DND-41 (cell line): ENCODE results near the gene AATK.

Experiments
- CTCF ChIP-seq: IDR thresholded peaks from 2 replicates; pipeline ENCODE4 v1.5.1; 2012; ENCODE audit warnings: borderline replicate concordance, low read length, moderate library complexity, mild to moderate bottlenecking; ENCODE audit not compliant: poor library complexity, severe bottlenecking; ENCODE audit errors: extremely low read depth
- EZH2 ChIP-seq: IDR thresholded peaks from 3 replicates; pipeline ENCODE4 v1.6.1; 2012; ENCODE audit warnings: borderline replicate concordance, low read depth, mild to moderate bottlenecking, moderate library complexity, low read length, inconsistent platforms; ENCODE audit not compliant: severe bottlenecking

DNA sequence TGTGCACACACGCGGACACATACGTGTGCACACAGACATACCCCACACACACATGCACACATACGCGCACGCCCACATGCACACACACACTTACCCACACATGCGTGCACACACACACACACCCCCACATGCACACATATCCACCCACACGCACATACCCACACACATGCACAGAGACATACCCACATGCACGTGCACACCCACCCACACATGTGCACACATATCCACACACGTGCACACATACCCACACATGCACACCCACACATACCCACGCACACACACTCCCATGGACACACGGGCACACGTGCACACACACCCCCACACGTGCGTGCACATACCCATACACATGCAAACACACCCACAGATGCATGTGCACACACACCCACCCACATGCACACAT is 27.9 kb downstream of the AATK start:
- no peak for TF ChIP-seq CTCF
- no peak for TF ChIP-seq EZH2
